Parathyroid adenoma (tissue), 2 donors: ENCODE results near the gene INPP4A.

ENCODE experiments used
- H2AFZ ChIP-seq: fragments of 300-600 bp; sonication (generic); one replicate; pipeline ENCODE4 v1.7.0; 2017; ENCODE audit warnings: antibody characterized with exemption, mild to moderate bottlenecking
- H3K27ac ChIP-seq: fragments of 300-600 bp; sonication (generic); one replicate; pipeline ENCODE4 v1.7.0; 2017
- H3K27me3 ChIP-seq: fragments of 300-600 bp; sonication (generic); one replicate; pipeline ENCODE4 v1.7.0; 2017; ENCODE audit warnings: low read length; ENCODE audit not compliant: control insufficient read depth, insufficient read depth
- H3K36me3 ChIP-seq: fragments of 300-600 bp; sonication (generic); one replicate; pipeline ENCODE4 v1.7.0; 2017; ENCODE audit warnings: low read length; ENCODE audit not compliant: control insufficient read depth, insufficient read depth
- H3K4me1 ChIP-seq: fragments of 300-600 bp; sonication (generic); one replicate; pipeline ENCODE4 v1.7.0; 2017; ENCODE audit warnings: control low read depth
- H3K4me2 ChIP-seq: fragments of 300-600 bp; sonication (generic); one replicate; pipeline ENCODE4 v1.7.0; 2017; ENCODE audit warnings: low read length
- H3K4me3 ChIP-seq: fragments of 300-600 bp; sonication (generic); one replicate; pipeline ENCODE4 v1.7.0; 2017; ENCODE audit warnings: low read depth, low read length
- H3K79me2 ChIP-seq: fragments of 300-600 bp; sonication (generic); one replicate; pipeline ENCODE4 v1.7.0; 2017; ENCODE audit warnings: control low read depth
- H3K9ac ChIP-seq: fragments of 300-600 bp; sonication (generic); one replicate; pipeline ENCODE4 v1.7.0; 2017; ENCODE audit warnings: mild to moderate bottlenecking
- H3K9me3 ChIP-seq: fragments of 300-600 bp; sonication (generic); one replicate; pipeline ENCODE4 v1.7.0; 2017; ENCODE audit warnings: low read length; ENCODE audit not compliant: control insufficient read depth
- CTCF ChIP-seq: fragments of 300-600 bp; sonication (generic); IDR thresholded peaks from one replicate; pipeline ENCODE4 v1.7.0; 2017; ENCODE audit warnings: antibody characterized with exemption, mild to moderate bottlenecking
- donor health status: primary hyperparathyroidism.

Gene INPP4A

GRCh38 chr2:98604547-98604946 is 159.9 kb downstream of the INPP4A start:
- no peaks in the 10 kb centered on the region for H3K36me3 ChIP-seq
- H3K9me3 ChIP-seq = no peaks in the 10 kb centered on the region
- peaks cover 13% of the 10 kb centered on the region for H3K4me1 ChIP-seq
- no peak overlapping the region for H3K4me3 ChIP-seq
- no peak overlapping the region for H3K4me2 ChIP-seq
- no peak for TF ChIP-seq CTCF
- H3K9ac ChIP-seq = no peak overlapping the region
- no peak overlapping the region for H3K27ac ChIP-seq
- H3K79me2 ChIP-seq = peaks cover 24% of the 10 kb centered on the region
- no peak overlapping the region for H2AFZ ChIP-seq
- H3K27me3 ChIP-seq = no peaks in the 10 kb centered on the region

GRCh38 chr2:98605076-98605475 is 160.4 kb downstream of the INPP4A start:
- Histone ChIP-seq H3K27me3 (no peaks in the 10 kb centered on the region), H3K9ac (no peak overlapping the region), H3K79me2 (peaks cover 29% of the 10 kb centered on the region), H3K36me3 (no peaks in the 10 kb centered on the region), H3K4me2 (no peak overlapping the region), H2AFZ (no peak overlapping the region), H3K9me3 (no peaks in the 10 kb centered on the region), H3K27ac (no peak overlapping the region), H3K4me3 (no peak overlapping the region), H3K4me1 (peaks cover 18% of the 10 kb centered on the region)
- TF ChIP-seq CTCF = no peak

- H3K4me2 ChIP-seq = peak overlapping the region; percentile 77
- peaks cover 24% of the 10 kb centered on the region for H3K4me1 ChIP-seq
- TF ChIP-seq CTCF = no peak
- no peak overlapping the region for H3K9ac ChIP-seq
- H3K79me2 ChIP-seq = peaks cover 40% of the 10 kb centered on the region
- no peaks in the 10 kb centered on the region for H3K9me3 ChIP-seq
- H3K27me3 ChIP-seq = no peaks in the 10 kb centered on the region
- H2AFZ ChIP-seq = no peak overlapping the region
- H3K36me3 ChIP-seq = no peaks in the 10 kb centered on the region
- H3K4me3 ChIP-seq = no peak overlapping the region
- H3K27ac ChIP-seq = no peak overlapping the region
These were observed 161.8 kb downstream of the INPP4A start for GRCh38 chr2:98606431-98606830.

- peak overlapping the region; percentile 84 for H3K4me3 ChIP-seq
- H3K27ac ChIP-seq = no peak overlapping the region
- H2AFZ ChIP-seq = no peak overlapping the region
- TF ChIP-seq CTCF = no peak
- peaks cover 24% of the 10 kb centered on the region for H3K4me1 ChIP-seq
- no peak overlapping the region for H3K9ac ChIP-seq
- H3K4me2 ChIP-seq = peak overlapping the region; percentile 77
- H3K9me3 ChIP-seq = no peaks in the 10 kb centered on the region
- peaks cover 42% of the 10 kb centered on the region for H3K79me2 ChIP-seq
- no peaks in the 10 kb centered on the region for H3K36me3 ChIP-seq
- no peaks in the 10 kb centered on the region for H3K27me3 ChIP-seq
These were observed 162.4 kb downstream of the INPP4A start for GRCh38 chr2:98607104-98607503.

- Histone ChIP-seq H3K27me3 (no peaks in the 10 kb centered on the region), H2AFZ (peak overlapping the region; percentile 93), H3K9ac (peak overlapping the region; percentile 92), H3K4me3 (peak overlapping the region; percentile 84), H3K4me1 (peaks cover 24% of the 10 kb centered on the region), H3K4me2 (peak overlapping the region; percentile 77), H3K9me3 (no peaks in the 10 kb centered on the region), H3K79me2 (peaks cover 44% of the 10 kb centered on the region), H3K27ac (peak overlapping the region; percentile 90), H3K36me3 (no peaks in the 10 kb centered on the region)
- TF ChIP-seq CTCF = no peak
These were observed 163.1 kb downstream of the INPP4A start for GRCh38 chr2:98607741-98608115.
